Liver (tissue), 9 donors: ENCODE measurements around the gene CATSPERB. TPM values are rescaled to one million over a fixed set of nuclear protein-coding genes. Genes with fewer than 3 reads are reported as not detected.

Experiments used
- DNase-seq: peaks from one replicate; pipeline ENCODE4 v3.0.0-alpha.2; 2017; ENCODE audit warnings: low spot score
- H3K27ac ChIP-seq, 2 donors: one replicate each; pipeline ENCODE4 v1.7.0; 2013; ENCODE audit warnings: inconsistent platforms in 2 of 2, low read length in 2 of 2, control low read depth in 1 of 2, low read depth in 1 of 2, mild to moderate bottlenecking in 1 of 2
- H3K27me3 ChIP-seq, 4 donors: one replicate each; pipeline versions ENCODE4 v1.6.1 to v1.7.0; 2013; ENCODE audit warnings: low read length in 3 of 4, inconsistent platforms in 1 of 4, mild to moderate bottlenecking in 1 of 4, moderate library complexity in 1 of 4; ENCODE audit not compliant: control insufficient read depth in 4 of 4, insufficient read depth in 4 of 4
- H3K36me3 ChIP-seq, 4 donors: one replicate each; pipeline versions ENCODE4 v1.6.1 to v1.7.0; 2013; ENCODE audit warnings: low read length in 3 of 4, mild to moderate bottlenecking in 3 of 4, low read depth in 1 of 4, moderate library complexity in 1 of 4; ENCODE audit not compliant: control insufficient read depth in 4 of 4, insufficient read depth in 3 of 4
- H3K4me1 ChIP-seq, 4 donors: one replicate each; pipeline versions ENCODE4 v1.6.1 to v1.7.0; 2013; ENCODE audit warnings: low read length in 3 of 4, mild to moderate bottlenecking in 3 of 4, moderate library complexity in 1 of 4; ENCODE audit not compliant: control insufficient read depth in 4 of 4, insufficient read depth in 4 of 4
- H3K4me3 ChIP-seq, 3 donors: one replicate each; pipeline versions ENCODE4 v1.6.1 to v1.7.0; 2013; ENCODE audit warnings: low read length in 3 of 3, control low read depth in 1 of 3, low read depth in 1 of 3, mild to moderate bottlenecking in 1 of 3
- H3K9ac ChIP-seq, 2 donors: one replicate each; pipeline ENCODE4 v1.7.0; 2013; ENCODE audit warnings: low read length in 2 of 2, mild to moderate bottlenecking in 2 of 2, moderate library complexity in 2 of 2, control low read depth in 1 of 2, low read depth in 1 of 2
- H3K9me3 ChIP-seq, 4 donors: one replicate each; pipeline versions ENCODE4 v1.6.1 to v1.7.0; 2013; ENCODE audit warnings: low read length in 3 of 4; ENCODE audit not compliant: control insufficient read depth in 4 of 4
- EGR1 ChIP-seq, 2 donors: IDR thresholded peaks; 2 replicates each; pipeline ENCODE4 v1.6.1; 2016 to 2018; ENCODE audit warnings: antibody characterized with exemption in 2 of 2, low read depth in 2 of 2
- FOXA1 ChIP-seq: IDR thresholded peaks from 2 replicates; pipeline ENCODE4 v1.6.1; 2016; ENCODE audit warnings: antibody characterized with exemption
- FOXA2 ChIP-seq: IDR thresholded peaks from 2 replicates; pipeline ENCODE4 v1.6.1; 2016; ENCODE audit warnings: antibody characterized with exemption
- HNF4A ChIP-seq, 2 donors: conservative IDR thresholded peaks; 2 replicates each; pipeline ENCODE4 v1.6.1; 2016; ENCODE audit warnings: antibody characterized with exemption in 2 of 2, mild to moderate bottlenecking in 2 of 2
- HNF4G ChIP-seq: IDR thresholded peaks from 2 replicates; pipeline ENCODE4 v1.6.1; 2016; ENCODE audit warnings: antibody characterized with exemption
- JUND ChIP-seq, 2 donors: IDR thresholded peaks; 2 replicates each; pipeline ENCODE4 v1.6.1; 2016; ENCODE audit warnings: antibody characterized with exemption in 2 of 2
- NR2F2 ChIP-seq: IDR thresholded peaks from 2 replicates; pipeline ENCODE4 v1.6.1; 2016; ENCODE audit warnings: antibody characterized with exemption
- RAD21 ChIP-seq, 2 donors: IDR thresholded peaks; 2 replicates each; pipeline ENCODE4 v1.6.1; 2016; ENCODE audit warnings: antibody characterized with exemption in 2 of 2, mild to moderate bottlenecking in 2 of 2
- RXRA ChIP-seq, 2 donors: IDR thresholded peaks; 2 replicates each; pipeline ENCODE4 v1.6.1; 2017 to 2018; ENCODE audit warnings: antibody characterized with exemption in 2 of 2, mild to moderate bottlenecking in 1 of 2
- SP1 ChIP-seq: IDR thresholded peaks from 2 replicates; pipeline ENCODE4 v1.6.1; 2018; ENCODE audit warnings: antibody characterized with exemption, mild to moderate bottlenecking
- TAF1 ChIP-seq: conservative IDR thresholded peaks from 2 replicates; pipeline ENCODE4 v1.6.1; 2016; ENCODE audit warnings: antibody characterized with exemption, mild to moderate bottlenecking
- YY1 ChIP-seq: IDR thresholded peaks from 2 replicates; pipeline ENCODE4 v1.6.1; 2016; ENCODE audit warnings: antibody characterized with exemption, mild to moderate bottlenecking
- WGBS: extraction: QIAGEN DNeasy Blood & Tissue Kit; methylation state at CpG from one replicate; pipeline ENCODE4 v1.1.7; 2013; 5-methylcytosine and 5-hydroxymethylcytosine counted together
- polyA plus RNA-seq, 2 donors: library from polyadenylated mRNA; stranded (reverse) in 1 of 2; unstranded in 1 of 2; fragments of 200-250 nt in 1 of 2; fragments of >200 nt in 1 of 2; fragmentation: Nextera tagmentation in 1 of 2; extraction: Ambion mirVana in 1 of 2; gene quantifications; one replicate each; pipeline versions ENCODE4 v1.2.1 to v1.2.3, GENCODE V29; 2013 to 2015
- total RNA-seq, 2 donors: library from RNA; depleted of rRNA; stranded (reverse); fragments of >200 nt; gene quantifications; one replicate each; pipeline ENCODE4 v1.2.3, GENCODE V29; 2014
- TF ChIP-seq, protein P1 (sequence below): IDR thresholded peaks from 2 replicates; pipeline ENCODE4 v1.6.1; 2016; ENCODE audit warnings: antibody characterized with exemption
- TF ChIP-seq, protein P2 (sequence below): IDR thresholded peaks from 2 replicates; pipeline ENCODE4 v1.6.1; 2016; ENCODE audit warnings: antibody characterized with exemption, mild to moderate bottlenecking
- TF ChIP-seq, protein P3 (sequence below): IDR thresholded peaks from 2 replicates; pipeline ENCODE4 v1.6.1; 2016; ENCODE audit warnings: antibody characterized with exemption
- TF ChIP-seq, protein P4 (sequence below): IDR thresholded peaks from 2 replicates; pipeline ENCODE4 v1.6.1; 2016; ENCODE audit warnings: antibody characterized with exemption
- TF ChIP-seq, protein P5 (sequence below): fragments of 150-350 bp; IDR thresholded peaks from 2 replicates; pipeline ENCODE4 v1.5.1; 2017; ENCODE audit warnings: improper control_type of control experiment, low read depth, low read length; ENCODE audit not compliant: missing input control
- donor health status: healthy.
- donor health status: healthy.
- donor health status: healthy.
- donor health status: healthy.
- donor health status: healthy.

Gene CATSPERB
- total and polyA plus RNA-seq, 4 donors, result 0.01 to 0.59 (median 0.07) TPM; not detected in 1

DNA sequence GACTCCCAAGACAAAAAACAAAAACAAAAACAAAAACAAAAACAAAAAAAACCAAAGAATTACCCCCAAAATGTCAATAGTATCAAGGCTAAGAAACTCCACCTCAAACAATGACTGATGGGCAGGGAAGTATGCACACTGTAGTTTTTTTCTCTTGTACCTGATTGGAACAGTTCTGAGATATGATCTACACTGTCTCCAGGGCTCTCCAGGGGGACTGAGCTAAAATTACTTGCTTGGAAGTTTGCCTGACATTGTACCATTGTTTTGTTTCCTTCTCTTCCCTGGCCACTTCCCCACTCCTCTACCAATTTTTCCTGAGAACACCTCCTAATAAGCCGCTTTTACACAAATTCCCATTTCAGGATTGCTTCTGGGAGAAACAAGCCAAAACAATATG lies 22.3 kb upstream of the CATSPERB start:
- Histone ChIP-seq H3K27ac (no peak overlapping the region), H3K4me3 (no peak overlapping the region), H3K9me3 (no peaks in the 10 kb centered on the region), H3K27me3 (no peaks in the 10 kb centered on the region), H3K36me3 (no peaks in the 10 kb centered on the region), H3K9ac (no peak overlapping the region), H3K4me1 (peaks cover 0 to 5% (median 3%) of the 10 kb centered on the region in 4 donors)
- TF ChIP-seq, protein P1, sequence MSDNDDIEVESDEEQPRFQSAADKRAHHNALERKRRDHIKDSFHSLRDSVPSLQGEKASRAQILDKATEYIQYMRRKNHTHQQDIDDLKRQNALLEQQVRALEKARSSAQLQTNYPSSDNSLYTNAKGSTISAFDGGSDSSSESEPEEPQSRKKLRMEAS, result no peak
- TF ChIP-seq, protein P2, sequence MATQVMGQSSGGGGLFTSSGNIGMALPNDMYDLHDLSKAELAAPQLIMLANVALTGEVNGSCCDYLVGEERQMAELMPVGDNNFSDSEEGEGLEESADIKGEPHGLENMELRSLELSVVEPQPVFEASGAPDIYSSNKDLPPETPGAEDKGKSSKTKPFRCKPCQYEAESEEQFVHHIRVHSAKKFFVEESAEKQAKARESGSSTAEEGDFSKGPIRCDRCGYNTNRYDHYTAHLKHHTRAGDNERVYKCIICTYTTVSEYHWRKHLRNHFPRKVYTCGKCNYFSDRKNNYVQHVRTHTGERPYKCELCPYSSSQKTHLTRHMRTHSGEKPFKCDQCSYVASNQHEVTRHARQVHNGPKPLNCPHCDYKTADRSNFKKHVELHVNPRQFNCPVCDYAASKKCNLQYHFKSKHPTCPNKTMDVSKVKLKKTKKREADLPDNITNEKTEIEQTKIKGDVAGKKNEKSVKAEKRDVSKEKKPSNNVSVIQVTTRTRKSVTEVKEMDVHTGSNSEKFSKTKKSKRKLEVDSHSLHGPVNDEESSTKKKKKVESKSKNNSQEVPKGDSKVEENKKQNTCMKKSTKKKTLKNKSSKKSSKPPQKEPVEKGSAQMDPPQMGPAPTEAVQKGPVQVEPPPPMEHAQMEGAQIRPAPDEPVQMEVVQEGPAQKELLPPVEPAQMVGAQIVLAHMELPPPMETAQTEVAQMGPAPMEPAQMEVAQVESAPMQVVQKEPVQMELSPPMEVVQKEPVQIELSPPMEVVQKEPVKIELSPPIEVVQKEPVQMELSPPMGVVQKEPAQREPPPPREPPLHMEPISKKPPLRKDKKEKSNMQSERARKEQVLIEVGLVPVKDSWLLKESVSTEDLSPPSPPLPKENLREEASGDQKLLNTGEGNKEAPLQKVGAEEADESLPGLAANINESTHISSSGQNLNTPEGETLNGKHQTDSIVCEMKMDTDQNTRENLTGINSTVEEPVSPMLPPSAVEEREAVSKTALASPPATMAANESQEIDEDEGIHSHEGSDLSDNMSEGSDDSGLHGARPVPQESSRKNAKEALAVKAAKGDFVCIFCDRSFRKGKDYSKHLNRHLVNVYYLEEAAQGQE, result no peak
- TF ChIP-seq, protein P3, sequence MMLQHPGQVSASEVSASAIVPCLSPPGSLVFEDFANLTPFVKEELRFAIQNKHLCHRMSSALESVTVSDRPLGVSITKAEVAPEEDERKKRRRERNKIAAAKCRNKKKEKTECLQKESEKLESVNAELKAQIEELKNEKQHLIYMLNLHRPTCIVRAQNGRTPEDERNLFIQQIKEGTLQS, result no peak
- TF ChIP-seq, protein P4, sequence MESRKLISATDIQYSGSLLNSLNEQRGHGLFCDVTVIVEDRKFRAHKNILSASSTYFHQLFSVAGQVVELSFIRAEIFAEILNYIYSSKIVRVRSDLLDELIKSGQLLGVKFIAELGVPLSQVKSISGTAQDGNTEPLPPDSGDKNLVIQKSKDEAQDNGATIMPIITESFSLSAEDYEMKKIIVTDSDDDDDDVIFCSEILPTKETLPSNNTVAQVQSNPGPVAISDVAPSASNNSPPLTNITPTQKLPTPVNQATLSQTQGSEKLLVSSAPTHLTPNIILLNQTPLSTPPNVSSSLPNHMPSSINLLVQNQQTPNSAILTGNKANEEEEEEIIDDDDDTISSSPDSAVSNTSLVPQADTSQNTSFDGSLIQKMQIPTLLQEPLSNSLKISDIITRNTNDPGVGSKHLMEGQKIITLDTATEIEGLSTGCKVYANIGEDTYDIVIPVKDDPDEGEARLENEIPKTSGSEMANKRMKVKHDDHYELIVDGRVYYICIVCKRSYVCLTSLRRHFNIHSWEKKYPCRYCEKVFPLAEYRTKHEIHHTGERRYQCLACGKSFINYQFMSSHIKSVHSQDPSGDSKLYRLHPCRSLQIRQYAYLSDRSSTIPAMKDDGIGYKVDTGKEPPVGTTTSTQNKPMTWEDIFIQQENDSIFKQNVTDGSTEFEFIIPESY, result no peak
- TF ChIP-seq, protein P5, sequence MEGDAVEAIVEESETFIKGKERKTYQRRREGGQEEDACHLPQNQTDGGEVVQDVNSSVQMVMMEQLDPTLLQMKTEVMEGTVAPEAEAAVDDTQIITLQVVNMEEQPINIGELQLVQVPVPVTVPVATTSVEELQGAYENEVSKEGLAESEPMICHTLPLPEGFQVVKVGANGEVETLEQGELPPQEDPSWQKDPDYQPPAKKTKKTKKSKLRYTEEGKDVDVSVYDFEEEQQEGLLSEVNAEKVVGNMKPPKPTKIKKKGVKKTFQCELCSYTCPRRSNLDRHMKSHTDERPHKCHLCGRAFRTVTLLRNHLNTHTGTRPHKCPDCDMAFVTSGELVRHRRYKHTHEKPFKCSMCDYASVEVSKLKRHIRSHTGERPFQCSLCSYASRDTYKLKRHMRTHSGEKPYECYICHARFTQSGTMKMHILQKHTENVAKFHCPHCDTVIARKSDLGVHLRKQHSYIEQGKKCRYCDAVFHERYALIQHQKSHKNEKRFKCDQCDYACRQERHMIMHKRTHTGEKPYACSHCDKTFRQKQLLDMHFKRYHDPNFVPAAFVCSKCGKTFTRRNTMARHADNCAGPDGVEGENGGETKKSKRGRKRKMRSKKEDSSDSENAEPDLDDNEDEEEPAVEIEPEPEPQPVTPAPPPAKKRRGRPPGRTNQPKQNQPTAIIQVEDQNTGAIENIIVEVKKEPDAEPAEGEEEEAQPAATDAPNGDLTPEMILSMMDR, result no peak
- TF ChIP-seq YY1 (no peak), FOXA1 (no peak), SP1 (no peak), EGR1 (IDR thresholded peaks at IDR 0.05; ENCODE audit: low read depth in 2 of 2) (no peak), RAD21 (IDR thresholded peaks at IDR 0.05) (no peak), RXRA (IDR thresholded peaks at IDR 0.05) (no peak), NR2F2 (no peak), HNF4G (no peak)
- DNase-seq, result no peak
- 93% methylated on average over 1 of the region's 1 CpG for WGBS

DNA sequence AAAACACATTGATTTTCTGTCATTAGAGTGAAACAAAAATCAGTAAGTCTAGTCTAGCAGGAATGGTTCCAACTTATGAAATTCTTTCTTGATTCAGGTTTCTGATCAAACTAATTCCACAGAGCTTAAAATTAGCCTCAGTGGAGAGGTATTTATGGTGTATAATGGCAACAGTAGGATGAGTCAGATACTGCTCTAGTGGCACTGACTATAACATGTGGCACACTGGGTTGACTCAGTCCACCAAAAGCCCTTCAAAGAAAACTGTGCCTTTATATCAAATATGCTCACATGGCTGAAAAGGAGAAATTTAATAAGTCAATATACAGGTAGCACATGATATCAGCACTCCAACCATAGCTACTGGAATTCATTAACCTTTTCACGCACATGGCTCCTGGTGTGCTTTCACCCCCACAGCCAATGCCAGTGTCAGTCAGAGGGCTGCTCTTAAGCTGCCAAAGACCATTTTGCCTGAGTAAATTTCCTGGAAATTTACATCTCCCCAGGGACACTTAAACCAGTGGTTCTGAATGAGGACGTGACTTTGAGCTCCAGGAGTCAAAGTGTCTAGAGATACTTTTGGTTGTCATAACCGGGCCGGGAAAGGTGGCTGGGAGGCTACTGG lies 21.7 kb upstream of the CATSPERB start:
- Histone ChIP-seq H3K27ac (no peak overlapping the region), H3K36me3 (no peaks in the 10 kb centered on the region), H3K4me1 (peaks cover 0 to 5% (median 3%) of the 10 kb centered on the region in 4 donors), H3K9me3 (no peaks in the 10 kb centered on the region), H3K27me3 (no peaks in the 10 kb centered on the region), H3K9ac (no peak overlapping the region), H3K4me3 (no peak overlapping the region)
- DNase-seq, result no peak
- WGBS, result 93% methylated on average over 4 of the region's 4 CpGs
- no peak for TF ChIP-seq RAD21 (IDR thresholded peaks at IDR 0.05)
- no peak for TF ChIP-seq JUND (IDR thresholded peaks at IDR 0.05)
- TF ChIP-seq YY1, result no peak
- TF ChIP-seq SP1, result no peak
- TF ChIP-seq, protein P4, result no peak
- TF ChIP-seq NR2F2, result no peak
- TF ChIP-seq HNF4A (conservative IDR thresholded peaks at IDR 0.05), result no peak
- TF ChIP-seq, protein P2, result no peak
- TF ChIP-seq FOXA2, result no peak
- TF ChIP-seq TAF1, result no peak
- TF ChIP-seq, protein P1, result no peak
- no peak for TF ChIP-seq HNF4G
- TF ChIP-seq FOXA1, result no peak
